Ovary (tissue), 9 donors: ENCODE results near the gene CCNL1. TPM values are rescaled to one million over a fixed set of nuclear protein-coding genes. Genes with fewer than 3 reads are reported as not detected.

ENCODE experiments used
- DNase-seq, 5 donors: peaks; one replicate each; pipeline ENCODE4 v3.0.0-alpha.2; 2019 to 2020
- H3K27ac ChIP-seq, 2 donors: fragments of 200-600 bp; one replicate each; pipeline versions ENCODE4 v1.5.1 to v1.8.0; 2019 to 2022
- H3K27me3 ChIP-seq: fragments of 200-600 bp; one replicate; pipeline ENCODE4 v1.8.0; 2022
- H3K36me3 ChIP-seq: fragments of 200-600 bp; sonication (generic); one replicate; pipeline ENCODE4 v1.5.1; 2019
- H3K4me1 ChIP-seq: one replicate; pipeline ENCODE4 v1.8.1; 2013; ENCODE audit warnings: mild to moderate bottlenecking, moderate library complexity; ENCODE audit not compliant: insufficient read depth
- H3K4me3 ChIP-seq: fragments of 200-600 bp; sonication (generic); one replicate; pipeline ENCODE4 v1.5.1; 2017
- H3K9me3 ChIP-seq, 2 donors: fragments of 200-600 bp in 1 of 2; sonication (generic) in 1 of 2; one replicate each; pipeline versions ENCODE4 v1.5.1 to v1.8.1; 2013 to 2019; ENCODE audit warnings: mild to moderate bottlenecking in 1 of 2, moderate library complexity in 1 of 2
- EP300 ChIP-seq: sonication (generic); formaldehyde crosslinking; IDR thresholded peaks from one replicate; pipeline ENCODE4 v1.6.1; 2017; ENCODE audit warnings: antibody characterized with exemption
- POLR2A ChIP-seq: fragments of 450-650 bp; IDR thresholded peaks from one replicate; pipeline ENCODE4 v1.6.1; 2017; ENCODE audit warnings: antibody characterized with exemption, mild to moderate bottlenecking, moderate library complexity
- WGBS, 3 donors: extraction: QIAGEN DNeasy Blood & Tissue Kit in 1 of 3; methylation state at CpG; one replicate each; pipeline versions ENCODE4 v1.1.5 to v1.1.7; 2013 to 2017; 5-methylcytosine and 5-hydroxymethylcytosine counted together
- intact Hi-C, 4 donors: fragments of 100-400 bp; cut with DNase I; formaldehyde crosslinking; loops; one replicate each; pipeline versions ENCODE4 v1.11.0 to v1.15.1; 2022 to 2023
- polyA plus RNA-seq, 2 donors: library from polyadenylated mRNA; stranded (reverse); fragments of 200-250 nt in 1 of 2; fragments of 350-450 nt in 1 of 2; fragmentation: Illumina TruSeq in 1 of 2; extraction: RNeasy Lipid Tissue Mini Kit (QIAGEN cat#74804) in 1 of 2; gene quantifications; one replicate each; pipeline ENCODE4 v1.2.3, GENCODE V29; 2013 to 2014
- total RNA-seq, 7 donors: library from RNA; depleted of rRNA in 2 of 7; stranded (reverse); fragments of >200 nt in 2 of 7; fragmentation: NEBNext Ultra II Directional in 3 of 7; extraction: Animal tissue kit (Norgen Biotek cat#: 25700) in 3 of 7; gene quantifications; one replicate each; pipeline versions ENCODE4 v1.1.0 to v1.2.4, GENCODE V29; 2016 to 2023
- TF ChIP-seq, protein P1 (sequence below), 3 donors: fragments of 450-650 bp in 2 of 3; fragments of 200-600 bp in 1 of 3; IDR thresholded peaks; one replicate each; pipeline versions ENCODE4 v1.5.1 to v1.8.0; 2016 to 2022; ENCODE audit warnings: antibody characterized with exemption in 3 of 3, mild to moderate bottlenecking in 1 of 3
- donor health status: DM: no; HTN: no; CAD: no; lungs with moderate emphysema.
- donor health status: DM: no; HTN: no; CAD: no.
- donor health status: Bipolar disorder and iron deficiency.
- donor health status: DM: yes; HTN: yes; CAD: no.
- donor health status: DM: no; HTN: no; CAD: no.
- donor health status: DM: yes; HTN: yes; CAD: no.

Gene CCNL1
- total and polyA plus RNA-seq, 9 donors, result 67.6 to 514 (median 96.7) TPM

DNA sequence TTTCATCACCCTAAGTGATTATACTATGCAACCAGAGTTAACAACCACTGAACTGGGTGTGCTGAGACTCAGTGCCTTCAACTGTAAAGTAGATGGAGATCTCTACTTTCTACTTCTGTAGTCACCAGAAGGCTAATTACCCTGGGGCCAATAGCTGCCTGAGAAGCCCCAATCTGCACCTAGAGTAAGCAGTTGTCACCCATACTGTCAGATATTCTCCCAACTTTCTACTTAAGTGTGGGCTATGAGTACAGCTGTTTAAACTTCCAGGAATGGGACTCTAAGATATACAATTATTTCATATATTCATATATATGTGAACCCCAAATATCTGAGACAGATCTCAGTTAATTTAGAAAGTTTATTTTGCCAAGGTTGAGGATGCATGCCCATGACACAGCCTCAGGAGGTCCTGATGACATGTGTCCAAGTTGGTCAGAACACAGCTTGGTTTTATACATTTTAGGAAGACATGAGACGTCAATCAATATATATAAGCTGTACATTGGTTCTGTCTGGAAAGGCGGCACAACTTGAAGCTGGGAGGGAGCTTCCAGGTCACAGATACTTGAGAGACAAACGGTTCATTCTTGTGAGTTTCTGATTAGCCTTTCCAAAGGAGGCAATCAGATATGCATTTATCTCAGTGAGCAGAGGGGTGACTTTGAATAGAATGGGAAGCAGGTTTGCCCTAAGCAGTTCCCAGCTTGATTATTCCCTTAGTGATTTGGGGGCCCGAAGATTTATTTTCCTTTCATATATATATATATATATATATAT lies 41.9 kb downstream of the CCNL1 start:
- Histone ChIP-seq H3K36me3 (no peaks in the 10 kb centered on the region), H3K4me3 (no peak overlapping the region), H3K4me1 (peaks cover 5% of the 10 kb centered on the region), H3K9me3 (no peaks in the 10 kb centered on the region), H3K27me3 (no peaks in the 10 kb centered on the region), H3K27ac (no peak overlapping the region)
- WGBS, 3 donors, result 88 to 89% (median 89%) methylated on average over 4 of the region's 4 CpGs
- TF ChIP-seq POLR2A, result no peak
- no peak for DNase-seq
- intact Hi-C loops, result no loop called here

DNA sequence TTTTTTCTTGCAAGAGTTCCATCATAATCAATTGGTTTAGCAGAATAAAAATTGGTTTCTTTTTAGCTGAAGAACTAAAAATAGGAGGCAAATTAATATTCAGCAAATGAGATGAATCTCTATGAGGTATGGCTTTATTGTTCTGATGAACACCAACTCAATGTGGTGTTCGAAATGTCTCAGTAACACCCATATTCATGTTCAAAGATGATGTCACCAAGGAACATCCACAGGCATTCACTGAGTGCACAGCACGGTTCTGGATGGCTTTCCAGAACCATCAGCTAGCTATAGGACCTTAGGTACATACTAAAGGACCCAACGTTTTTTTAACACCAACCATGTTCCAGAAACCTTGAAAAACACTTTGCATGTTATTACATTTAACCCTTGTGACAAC lies 42.7 kb downstream of the CCNL1 start:
- 67% methylated on average over 3 of the region's 3 CpGs for WGBS, 3 donors
- no peak for TF ChIP-seq EP300
- TF ChIP-seq, protein P1, sequence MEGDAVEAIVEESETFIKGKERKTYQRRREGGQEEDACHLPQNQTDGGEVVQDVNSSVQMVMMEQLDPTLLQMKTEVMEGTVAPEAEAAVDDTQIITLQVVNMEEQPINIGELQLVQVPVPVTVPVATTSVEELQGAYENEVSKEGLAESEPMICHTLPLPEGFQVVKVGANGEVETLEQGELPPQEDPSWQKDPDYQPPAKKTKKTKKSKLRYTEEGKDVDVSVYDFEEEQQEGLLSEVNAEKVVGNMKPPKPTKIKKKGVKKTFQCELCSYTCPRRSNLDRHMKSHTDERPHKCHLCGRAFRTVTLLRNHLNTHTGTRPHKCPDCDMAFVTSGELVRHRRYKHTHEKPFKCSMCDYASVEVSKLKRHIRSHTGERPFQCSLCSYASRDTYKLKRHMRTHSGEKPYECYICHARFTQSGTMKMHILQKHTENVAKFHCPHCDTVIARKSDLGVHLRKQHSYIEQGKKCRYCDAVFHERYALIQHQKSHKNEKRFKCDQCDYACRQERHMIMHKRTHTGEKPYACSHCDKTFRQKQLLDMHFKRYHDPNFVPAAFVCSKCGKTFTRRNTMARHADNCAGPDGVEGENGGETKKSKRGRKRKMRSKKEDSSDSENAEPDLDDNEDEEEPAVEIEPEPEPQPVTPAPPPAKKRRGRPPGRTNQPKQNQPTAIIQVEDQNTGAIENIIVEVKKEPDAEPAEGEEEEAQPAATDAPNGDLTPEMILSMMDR (IDR thresholded peaks at IDR 0.05), result no peak
- TF ChIP-seq POLR2A, result no peak
- no peak for DNase-seq
- peaks cover 5% of the 10 kb centered on the region for H3K4me1 ChIP-seq
- no peaks in the 10 kb centered on the region for H3K9me3 ChIP-seq
- intact Hi-C loops, result no loop called here
- no peak overlapping the region for H3K4me3 ChIP-seq
- no peaks in the 10 kb centered on the region for H3K36me3 ChIP-seq
- H3K27ac ChIP-seq, result no peak overlapping the region
- H3K27me3 ChIP-seq, result no peaks in the 10 kb centered on the region

DNA sequence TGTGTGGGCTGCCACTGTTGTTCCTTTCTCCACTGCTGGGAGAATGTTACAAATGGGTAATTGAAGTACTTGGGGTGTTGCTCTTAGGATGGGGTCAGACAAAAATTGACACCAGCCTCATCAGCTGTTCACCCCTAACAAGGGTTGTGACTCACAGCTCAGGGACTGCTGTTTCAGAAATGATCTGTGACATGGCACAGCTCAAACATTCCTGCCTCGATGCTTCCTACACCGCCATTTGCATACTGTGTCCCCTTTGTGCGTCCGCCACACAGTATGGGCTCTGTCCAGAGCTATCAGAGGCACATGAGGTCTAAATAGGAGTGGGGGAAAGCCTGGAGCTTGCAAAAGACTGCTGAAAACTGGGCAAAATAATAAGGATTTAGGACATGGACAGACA lies 43.9 kb downstream of the CCNL1 start:
- H3K36me3 ChIP-seq, result no peaks in the 10 kb centered on the region
- intact Hi-C loops, result no loop called here
- H3K9me3 ChIP-seq, result no peaks in the 10 kb centered on the region
- H3K4me3 ChIP-seq, result no peak overlapping the region
- 85 to 91% (median 89%) methylated on average over 4 of the region's 4 CpGs for WGBS, 3 donors
- no peaks in the 10 kb centered on the region for H3K27me3 ChIP-seq
- TF ChIP-seq, protein P1 (IDR thresholded peaks at IDR 0.05), result no peak
- TF ChIP-seq EP300, result no peak
- TF ChIP-seq POLR2A, result no peak
- DNase-seq, result no peak
- H3K4me1 ChIP-seq, result peaks cover 5% of the 10 kb centered on the region
- no peak overlapping the region for H3K27ac ChIP-seq

DNA sequence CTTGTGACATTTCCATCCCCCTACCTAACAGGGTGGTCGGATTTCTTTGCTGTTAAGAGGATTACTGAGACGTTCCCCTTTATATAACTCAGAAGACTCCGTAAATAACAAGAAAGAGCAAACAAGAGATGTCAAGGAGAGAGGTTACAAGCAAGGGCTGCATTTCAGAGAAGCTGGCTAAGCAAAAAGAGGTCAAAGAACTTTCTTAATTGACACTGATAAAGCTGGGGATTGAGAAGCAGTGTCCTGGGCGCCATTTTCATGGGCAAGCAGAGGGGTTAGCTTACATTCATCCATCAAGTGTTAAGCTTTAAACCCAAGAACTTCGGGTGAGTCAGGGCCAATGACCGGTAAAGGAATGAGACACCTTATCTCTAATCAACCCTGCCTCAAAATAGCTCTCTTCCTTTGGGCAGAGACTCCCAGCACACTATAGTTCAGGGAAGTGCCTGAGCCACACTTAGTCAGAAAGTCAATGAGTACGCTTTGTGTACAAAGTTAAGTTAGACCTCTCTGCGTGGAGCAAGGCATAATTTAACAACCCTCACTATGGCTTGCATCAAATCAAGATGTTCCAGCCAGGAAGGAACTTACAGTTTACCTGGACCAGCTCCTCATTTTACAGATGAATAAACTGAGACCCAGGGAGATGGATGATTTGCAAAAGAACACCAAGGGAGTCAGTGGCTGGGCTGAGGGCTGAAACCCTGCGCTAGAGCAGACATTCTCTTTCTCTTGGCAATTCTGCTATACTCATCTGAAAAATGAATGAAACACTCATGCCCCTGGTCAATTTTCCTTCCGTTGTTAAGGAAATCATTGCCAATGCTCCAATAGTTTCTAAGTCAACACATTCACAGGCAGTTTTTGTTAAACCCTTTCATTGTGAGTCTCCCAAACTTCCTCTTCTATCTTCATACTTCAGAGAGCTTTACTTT lies 44.6 kb downstream of the CCNL1 start:
- TF ChIP-seq, protein P1 (IDR thresholded peaks at IDR 0.05), result no peak
- TF ChIP-seq EP300 (no peak), POLR2A (no peak)
- intact Hi-C loops, result no loop called here
- no peaks in the 10 kb centered on the region for H3K36me3 ChIP-seq
- WGBS, 3 donors, result 46 to 56% (median 48%) methylated on average over 10 of the region's 10 CpGs
- DNase-seq, result no peak
- no peaks in the 10 kb centered on the region for H3K9me3 ChIP-seq
- H3K27ac ChIP-seq, result no peak overlapping the region
- no peak overlapping the region for H3K4me3 ChIP-seq
- H3K27me3 ChIP-seq, result no peaks in the 10 kb centered on the region
- H3K4me1 ChIP-seq, result peaks cover 7% of the 10 kb centered on the region
